GM13976 (cell line): ENCODE data around the gene GPC6.

Experiments
- DNase-seq: peaks from one replicate; pipeline ENCODE4 v3.0.0; 2012; ENCODE audit warnings: low spot score
- CTCF ChIP-seq: IDR thresholded peaks from 2 replicates; pipeline ENCODE4 v1.5.1; 2012; ENCODE audit warnings: borderline replicate concordance, mild to moderate bottlenecking; ENCODE audit not compliant: insufficient read depth; ENCODE audit errors: extremely low read depth, missing control alignments, control extremely low read depth
- in situ Hi-C: fragments of 300-500 bp; cut with MboI; formaldehyde crosslinking; loops from one replicate; pipeline ENCODE4 v1.12.0; 2022; ENCODE audit warnings: low sequenced_read_pairs, mixed read lengths, inconsistent platforms; ENCODE audit not compliant: unreplicated experiment

GPC6 gene

GRCh38 chr13:93345770-93346169 lies 119.2 kb downstream of the GPC6 start:
- in situ Hi-C loops = no loop called here
- TF ChIP-seq CTCF = no peak
- DNase-seq = no peak

GRCh38 chr13:93352616-93353015 lies 126.0 kb downstream of the GPC6 start:
- in situ Hi-C loops = no loop called here
- no peak for DNase-seq
- TF ChIP-seq CTCF = no peak

GRCh38 chr13:93355094-93355493 lies 128.5 kb downstream of the GPC6 start:
- TF ChIP-seq CTCF = no peak
- no peak for DNase-seq
- in situ Hi-C loops = no loop called here

GRCh38 chr13:93356469-93356868 lies 129.9 kb downstream of the GPC6 start:
- in situ Hi-C loops = no loop called here

GRCh38 chr13:93360021-93360420 lies 133.4 kb downstream of the GPC6 start:
- in situ Hi-C loops = no loop called here
- no peak for TF ChIP-seq CTCF
- no peak for DNase-seq

More at GRCh38 chr13:93356469-93356868, 129.9 kb downstream of the GPC6 start:
- no peak for TF ChIP-seq CTCF
- no peak for DNase-seq

GRCh38 chr13:93361703-93362102 lies 135.1 kb downstream of the GPC6 start:
- in situ Hi-C loops = no loop called here
- no peak for DNase-seq
- TF ChIP-seq CTCF = no peak

- no peak for DNase-seq
- in situ Hi-C loops = no loop called here
- no peak for TF ChIP-seq CTCF
Measured at GRCh38 chr13:93364166-93364565, 137.6 kb downstream of the GPC6 start.
